GM19023 (cell line): Measurements from ENCODE around the gene CENPU.

Source experiments
- ATAC-seq: cut with Tn5 transposase; IDR thresholded peaks from one replicate; pipeline ENCODE4 v1.9.1; 2021; ENCODE audit warnings: mild to moderate bottlenecking, moderate library complexity; ENCODE audit not compliant: unreplicated experiment

Gene CENPU

DNA sequence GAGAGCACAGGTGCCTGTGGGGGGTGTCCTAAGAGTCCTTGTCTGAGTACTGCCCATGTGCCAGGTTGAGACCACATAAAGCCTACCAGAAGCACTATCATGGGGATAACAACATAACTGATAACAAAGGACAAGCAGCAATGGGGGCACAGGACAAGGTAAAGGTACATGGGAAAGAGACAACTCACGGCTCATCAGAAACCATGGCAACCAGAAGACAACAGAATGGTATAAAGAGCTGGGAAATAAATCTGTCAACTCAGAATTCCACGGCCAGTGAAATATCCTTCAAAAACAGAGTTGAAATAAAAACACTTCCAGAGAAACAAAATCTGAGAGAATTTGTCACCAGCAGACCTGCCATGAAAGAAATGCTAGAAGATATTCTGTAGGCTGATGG, 20.0 kb downstream of the CENPU start:
- ATAC-seq, result no peak

DNA sequence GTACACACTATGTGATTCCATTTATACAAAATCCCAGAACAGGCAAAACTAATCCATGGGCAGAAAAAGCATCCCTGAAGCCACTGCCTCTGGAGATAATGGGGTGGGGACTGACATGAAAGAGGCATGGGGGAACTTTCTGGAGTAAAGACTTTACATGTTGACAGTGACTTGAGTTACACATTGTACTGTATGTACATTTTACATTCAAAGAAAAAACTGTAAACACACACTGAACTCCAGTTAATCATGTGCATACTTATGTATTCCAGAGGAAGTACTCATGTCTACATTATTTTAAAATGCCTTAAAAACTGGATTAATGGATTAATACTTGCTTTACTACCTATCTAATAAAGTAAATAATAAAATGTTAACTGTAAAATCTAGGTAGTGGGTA, 21.6 kb downstream of the CENPU start:
- no peak for ATAC-seq

DNA sequence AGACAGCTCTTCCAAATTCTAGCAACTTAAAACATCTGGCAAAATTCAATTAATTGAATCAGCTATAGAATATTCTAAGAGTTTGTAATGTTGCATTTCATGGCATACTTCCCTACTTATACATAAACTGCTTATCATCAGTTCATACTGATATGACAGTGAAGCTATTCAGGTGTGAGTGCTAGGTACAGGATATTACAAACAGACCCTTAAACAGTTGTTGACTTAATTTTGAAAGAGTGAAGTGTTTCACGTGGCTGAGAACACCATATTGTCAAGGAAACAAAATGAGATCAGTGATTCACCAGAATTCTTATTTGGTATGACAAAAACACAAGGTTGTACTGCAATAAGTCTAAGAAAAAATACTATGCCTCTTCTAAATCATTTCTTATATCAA, 27.4 kb downstream of the CENPU start:
- no peak for ATAC-seq

DNA sequence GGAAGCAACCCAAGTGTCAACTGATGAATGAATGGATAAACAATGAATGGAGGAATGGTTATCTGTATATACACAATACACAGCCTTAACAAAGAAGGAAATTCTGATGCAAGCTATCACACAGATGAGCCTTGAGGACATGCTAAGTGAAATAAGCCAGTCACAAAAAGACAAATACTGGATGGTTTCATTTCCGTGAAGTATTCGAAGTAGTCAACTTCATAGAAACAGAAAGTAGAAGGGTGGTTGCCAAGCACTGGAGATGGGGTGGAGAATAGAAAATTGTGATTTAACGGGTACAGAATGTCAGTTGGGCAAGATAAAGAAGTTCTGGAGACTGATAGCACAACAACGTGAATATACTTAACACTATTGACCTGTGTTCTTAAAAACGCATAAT, 28.2 kb downstream of the CENPU start:
- ATAC-seq, result no peak

DNA sequence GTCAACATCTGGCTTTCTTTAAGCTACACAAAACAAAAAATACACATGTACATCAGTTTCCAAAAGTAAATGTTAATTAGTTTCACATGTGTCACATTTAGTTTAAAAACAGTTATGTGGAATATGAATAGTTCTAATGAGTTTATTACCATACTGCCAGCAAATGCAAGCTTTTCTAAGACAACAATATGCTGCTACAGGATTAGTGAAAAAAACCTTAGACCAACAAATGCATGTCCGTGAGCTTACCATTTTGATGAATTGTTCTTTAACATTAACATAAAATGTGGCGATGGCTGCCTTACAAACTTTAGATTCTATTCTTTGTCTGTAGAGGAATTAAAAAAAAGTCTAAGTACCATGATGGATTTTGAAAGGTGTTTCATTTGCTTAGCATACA, 31.8 kb downstream of the CENPU start:
- ATAC-seq, result no peak

DNA sequence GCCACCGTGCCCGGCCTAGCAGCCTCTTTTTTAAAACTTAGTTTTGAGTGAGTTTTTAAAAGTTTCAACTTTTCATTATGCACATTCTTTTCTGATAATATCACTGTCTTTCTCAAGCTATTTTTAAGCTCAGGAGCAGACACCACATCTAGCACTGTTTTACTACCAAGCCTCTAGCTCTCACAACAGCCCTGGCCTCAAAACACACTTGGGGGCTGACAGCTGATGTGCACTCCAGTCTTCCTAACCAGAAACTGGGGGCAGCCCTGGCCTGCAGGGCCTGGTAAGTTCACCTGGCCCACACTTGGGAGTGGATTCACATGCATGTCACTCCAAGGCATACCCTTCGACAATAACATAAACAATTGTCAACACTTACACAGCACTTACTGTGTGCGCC, 34.0 kb downstream of the CENPU start:
- no peak for ATAC-seq

DNA sequence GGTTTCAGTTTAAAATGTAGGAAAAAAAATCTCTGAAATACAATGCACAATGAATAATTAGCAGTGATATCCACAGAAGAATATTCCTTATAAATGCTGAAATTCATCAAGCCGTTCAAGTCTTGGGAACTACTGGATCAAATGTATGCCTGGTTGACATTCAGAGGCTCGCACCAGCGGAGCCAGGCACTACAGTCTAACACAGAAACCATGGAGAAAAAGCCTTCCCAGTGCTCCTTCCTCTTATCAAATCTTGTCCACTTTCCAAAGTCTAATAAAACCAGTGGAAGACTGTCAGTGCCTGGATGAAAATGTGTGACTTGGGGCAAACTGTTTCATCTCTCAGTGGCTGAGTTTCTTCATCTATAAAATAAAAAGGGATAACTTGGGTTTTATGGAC, 35.9 kb downstream of the CENPU start:
- no peak for ATAC-seq

DNA sequence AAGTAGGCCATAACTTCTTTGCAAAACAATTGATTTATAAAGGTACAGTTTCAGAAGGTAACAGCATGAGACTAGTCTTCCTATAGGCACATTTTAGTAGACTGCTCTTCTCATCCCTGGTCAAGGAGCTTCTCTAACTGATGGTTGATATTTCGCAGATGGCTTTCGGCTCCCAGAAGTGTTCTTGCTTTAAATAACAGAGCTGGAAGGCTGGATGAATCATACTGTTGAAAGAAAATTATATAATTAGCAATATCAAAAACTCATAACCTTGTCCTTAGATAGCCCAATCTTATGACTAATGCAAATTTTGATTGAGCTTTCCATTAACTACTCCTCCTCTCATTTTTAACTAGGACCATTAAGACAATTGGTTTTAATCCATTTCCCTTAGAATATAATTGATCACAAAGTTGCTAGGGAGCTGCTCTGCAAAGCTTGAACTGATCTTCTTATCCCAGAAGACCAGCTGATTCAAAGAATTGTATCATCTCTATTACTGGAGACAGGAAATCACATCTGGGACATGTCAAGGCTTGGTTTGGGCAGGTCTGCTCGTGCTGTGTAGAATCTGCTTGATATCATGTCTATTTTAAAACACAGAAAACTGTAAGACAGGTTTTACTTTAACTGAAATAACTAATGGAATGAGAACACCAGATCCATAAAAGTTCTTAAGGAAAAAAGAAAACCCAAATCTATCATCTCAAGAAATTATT, 38.6 kb downstream of the CENPU start:
- ATAC-seq, result no peak

DNA sequence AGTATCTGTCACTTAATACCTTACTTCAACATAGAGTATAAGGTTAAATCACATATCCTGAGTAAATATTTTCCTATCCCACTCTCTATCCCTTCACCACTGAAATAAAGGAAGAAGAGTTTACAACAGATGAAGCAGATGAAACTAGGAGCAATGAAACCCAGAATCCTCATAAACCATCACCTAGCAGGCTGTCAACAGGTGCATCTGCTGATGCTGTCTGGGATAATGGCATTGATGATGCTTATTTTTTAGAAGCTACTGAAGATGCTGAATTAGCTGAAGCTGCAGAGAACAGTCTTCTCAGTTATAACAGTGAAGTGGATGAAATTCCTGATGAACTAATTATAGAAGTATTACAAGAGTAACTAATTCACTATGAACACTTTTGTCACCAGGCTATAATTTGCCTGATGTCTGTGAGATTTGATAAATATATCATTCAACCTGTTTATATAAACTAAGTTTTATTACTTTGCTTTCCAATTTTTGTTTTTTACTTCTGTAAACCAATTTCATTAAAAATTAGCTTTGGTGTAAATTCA, 39.4 kb downstream of the CENPU start:
- no peak for ATAC-seq

DNA sequence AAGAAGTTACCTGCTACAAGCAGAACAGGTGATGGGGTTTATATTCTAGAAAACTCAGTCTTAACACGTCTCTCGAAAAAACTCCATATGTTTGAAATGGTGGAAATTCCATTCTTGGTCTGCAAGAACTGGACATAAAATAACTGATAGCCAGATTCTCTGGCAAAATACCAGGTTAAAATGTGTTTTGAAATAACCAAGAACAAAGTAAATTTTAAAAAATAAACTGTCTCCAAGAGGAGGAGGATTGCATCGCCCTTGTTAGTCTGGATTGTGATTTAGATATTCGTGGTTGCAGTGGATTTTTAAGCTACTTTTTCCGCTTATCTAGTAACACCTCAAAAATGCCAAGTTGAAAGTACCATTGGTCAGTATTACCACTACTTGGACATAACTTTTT, 40.8 kb downstream of the CENPU start:
- no peak for ATAC-seq

DNA sequence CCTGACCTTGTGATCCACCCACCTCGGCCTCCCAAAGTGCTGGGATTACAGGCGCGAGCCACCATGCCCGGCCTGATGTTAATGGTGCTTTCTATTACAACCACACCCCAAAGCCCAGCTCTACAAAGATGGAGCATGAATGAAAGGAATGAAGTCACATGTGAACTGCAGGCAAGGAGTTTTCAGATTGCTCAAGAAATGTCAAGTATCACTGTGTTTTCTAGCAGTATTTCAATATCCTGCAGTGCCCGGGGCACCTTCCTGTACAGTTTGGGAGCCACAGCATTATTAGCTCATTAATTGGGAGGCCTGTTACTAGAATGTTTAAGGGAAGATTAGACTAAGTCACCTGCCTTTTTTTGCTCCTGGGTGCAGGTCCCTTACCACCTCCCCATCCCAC, 44.2 kb downstream of the CENPU start:
- no peak for ATAC-seq

DNA sequence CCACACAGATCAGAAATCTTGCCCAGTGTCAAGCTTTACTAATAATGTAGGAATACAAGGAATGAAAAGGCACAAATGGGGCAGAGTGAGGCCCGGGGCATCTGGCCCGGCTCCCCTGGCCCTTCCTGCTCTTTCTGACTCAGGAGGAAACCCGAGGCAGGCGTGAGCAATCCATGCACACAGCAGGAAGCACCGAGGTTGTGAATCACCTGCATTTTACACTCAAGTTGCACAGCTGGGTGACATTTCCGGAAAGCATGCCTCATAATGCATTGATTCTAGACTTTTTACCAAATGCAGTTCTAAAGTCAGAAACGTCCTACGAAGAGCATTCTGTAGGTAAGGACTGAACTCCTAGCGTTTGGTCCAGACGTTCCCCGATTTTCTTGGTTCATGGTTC, 45.4 kb downstream of the CENPU start:
- no peak for ATAC-seq

DNA sequence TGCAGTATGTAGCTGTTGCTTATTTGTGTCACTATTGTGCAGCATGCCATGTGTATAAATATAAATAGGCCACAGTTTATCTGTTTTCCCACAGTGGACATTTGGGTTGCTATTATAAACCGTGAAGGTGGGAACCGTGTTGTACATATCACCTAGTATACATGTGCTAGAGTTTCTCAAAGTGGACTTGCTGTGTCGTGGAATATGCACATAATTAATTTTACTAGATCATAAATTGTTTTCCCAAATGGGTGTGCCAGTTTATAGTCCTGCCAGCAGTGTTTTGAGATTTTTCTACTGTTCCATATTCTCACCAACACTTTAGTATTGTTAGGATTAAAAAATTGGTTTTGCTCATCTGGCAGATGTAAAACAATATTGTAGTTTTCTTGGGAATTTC, 45.9 kb downstream of the CENPU start:
- ATAC-seq, result no peak

DNA sequence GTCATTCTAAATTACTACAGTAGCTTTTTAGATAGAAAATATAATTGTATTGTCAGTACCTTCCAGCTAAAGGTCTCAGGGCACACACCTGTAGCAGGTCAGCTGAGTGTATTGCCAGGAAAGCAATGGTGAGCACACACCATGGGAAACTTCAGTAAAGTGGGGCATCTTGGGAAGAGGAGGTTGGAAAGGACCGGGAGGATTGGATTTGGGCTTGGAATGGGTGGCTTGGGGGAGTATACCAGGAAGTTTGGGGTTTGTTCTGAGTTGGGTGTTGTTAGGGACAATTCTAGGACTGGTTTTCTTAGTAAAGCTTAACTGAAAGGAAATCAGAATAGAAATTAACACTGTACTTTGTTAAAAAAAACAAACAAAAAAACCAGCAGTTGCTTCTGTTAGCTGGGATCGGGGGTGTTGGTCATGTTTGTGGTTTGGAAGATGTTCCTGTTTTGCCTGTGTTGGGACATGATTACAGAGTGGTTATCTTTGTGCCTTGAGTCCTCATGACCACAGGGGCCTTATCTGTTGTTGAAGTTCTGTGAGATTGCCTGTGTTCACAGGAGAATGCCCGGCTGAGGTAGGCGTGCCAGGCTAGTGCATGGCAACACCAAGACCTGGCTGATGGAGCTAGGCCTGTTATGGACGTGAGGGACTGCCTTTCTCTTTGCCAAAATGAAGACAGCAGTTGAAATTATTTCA, 49.3 kb downstream of the CENPU start:
- no peak for ATAC-seq

DNA sequence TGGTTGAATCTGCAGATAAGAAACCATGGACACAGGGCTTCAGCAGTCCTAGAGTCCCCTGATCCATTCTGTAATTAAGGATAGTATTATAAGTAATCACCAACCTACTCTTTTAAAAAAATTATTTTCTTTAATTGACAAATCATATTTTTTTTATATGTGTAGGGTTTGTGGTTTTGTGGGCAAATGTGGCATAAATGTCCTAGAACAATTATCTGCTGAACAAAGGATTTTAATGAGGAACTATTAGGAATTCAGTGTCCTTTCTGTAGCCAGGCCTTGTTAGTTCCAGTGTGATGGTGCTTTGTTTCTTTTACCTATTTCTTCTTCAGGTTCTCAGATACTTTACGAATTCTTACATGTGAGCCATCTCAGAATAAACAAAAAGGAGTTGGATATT, 52.0 kb downstream of the CENPU start:
- ATAC-seq, result no peak

DNA sequence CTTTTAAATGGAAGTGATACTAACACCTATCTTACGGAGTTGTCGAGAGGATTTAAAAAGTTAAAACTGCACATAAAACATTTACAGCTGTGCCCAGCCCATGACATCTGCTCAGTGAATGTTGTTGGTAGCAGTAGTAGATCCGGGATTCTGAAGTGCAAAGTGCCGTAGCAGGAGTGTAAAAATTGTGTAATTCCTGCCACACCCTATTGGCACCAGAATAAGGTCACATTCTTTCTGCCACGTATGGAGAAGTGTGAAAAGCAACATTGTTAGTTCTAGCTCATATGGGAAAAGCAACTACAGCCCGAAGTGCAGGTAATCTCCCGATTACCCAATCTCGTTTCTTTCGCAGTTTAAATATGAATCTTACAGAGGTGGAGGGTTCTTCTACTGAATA, 53.2 kb downstream of the CENPU start:
- no peak for ATAC-seq

DNA sequence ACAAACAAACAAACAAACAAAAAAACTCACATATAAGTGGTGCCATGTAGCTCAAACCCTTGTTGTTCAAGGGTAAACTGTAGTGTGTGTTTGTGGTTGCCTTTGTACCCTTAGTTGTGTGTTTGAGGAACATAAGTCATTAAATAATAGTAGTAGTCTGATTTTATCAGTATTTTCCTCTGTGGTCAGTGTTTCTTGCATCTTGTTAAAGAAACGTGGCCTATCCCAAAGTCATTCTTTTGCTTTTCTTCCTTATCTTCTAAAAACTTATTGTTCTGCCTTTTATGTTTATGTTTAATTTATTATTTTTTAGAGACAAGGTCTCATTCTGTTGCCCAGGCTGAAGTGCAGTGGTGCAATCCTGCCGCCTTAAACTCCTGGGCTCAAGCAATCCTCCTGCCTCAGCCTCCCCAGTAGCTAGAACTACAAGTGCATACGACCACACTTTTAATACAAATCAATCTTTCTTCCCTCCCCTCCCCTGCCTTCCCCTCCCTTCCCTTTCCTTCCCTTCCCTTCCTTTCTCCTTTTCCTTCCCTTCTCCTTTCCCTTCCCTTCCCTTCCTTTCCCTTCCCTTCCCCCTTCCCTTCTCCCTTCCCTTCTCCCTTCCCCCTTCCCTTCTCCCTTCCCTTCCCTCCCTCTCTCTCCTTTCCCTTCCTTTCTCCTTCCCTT, 57.9 kb downstream of the CENPU start:
- ATAC-seq, result no peak

DNA sequence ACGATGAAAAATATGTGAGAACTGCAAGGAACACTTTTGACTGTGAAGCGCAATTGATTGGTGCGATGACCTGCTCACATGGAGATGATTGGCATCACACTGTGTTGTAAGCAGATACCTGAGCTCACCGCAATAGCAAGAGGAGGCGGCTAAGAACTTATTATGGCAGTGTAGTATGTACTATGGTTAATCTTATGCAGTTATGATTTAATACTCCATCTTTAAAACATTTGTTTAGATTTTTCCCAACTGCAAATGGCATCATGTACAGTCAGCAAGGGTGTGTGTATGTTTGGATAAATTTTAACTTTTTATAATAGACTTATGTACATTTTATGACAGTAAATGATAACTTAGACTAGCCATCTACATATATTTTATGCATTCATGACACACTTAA, 58.9 kb downstream of the CENPU start:
- ATAC-seq, result no peak

DNA sequence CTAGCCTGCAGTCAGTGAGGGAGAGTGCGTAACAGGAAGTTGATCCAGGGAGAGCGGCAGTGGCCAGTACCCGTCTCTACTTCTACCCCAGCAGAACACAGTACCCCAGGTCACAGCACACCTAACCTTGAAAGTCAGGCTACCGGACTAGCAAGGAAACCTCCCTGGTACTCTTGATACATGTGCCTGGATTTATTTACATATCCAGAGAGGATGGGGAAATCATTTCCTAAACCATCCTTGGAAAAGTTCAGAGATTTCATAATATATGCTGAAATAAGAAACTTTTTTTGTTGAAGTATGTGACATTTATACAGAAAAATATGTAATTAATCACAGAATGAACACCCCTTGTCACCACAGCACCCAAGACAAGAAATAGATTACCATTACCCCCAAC, 59.9 kb downstream of the CENPU start:
- no peak for ATAC-seq

DNA sequence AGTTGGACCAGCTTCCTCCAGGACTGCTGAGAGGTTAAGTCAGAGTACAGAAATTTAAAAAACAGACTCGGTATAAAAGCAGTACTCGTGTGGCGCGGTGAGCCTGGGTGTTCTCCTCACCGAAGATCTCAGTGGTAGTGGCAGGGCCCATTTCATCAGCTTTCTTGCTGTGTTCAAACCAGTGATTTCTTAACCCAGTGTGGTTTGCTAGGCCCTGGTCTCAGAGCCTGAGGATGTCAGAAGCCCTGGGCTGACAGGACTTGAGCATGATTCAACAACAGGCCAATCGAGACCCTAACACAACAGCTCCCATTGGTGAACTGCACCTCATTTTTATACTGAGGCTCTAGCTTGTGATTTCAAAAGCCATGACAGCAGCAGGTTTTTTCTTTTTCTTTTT, 61.2 kb downstream of the CENPU start:
- no peak for ATAC-seq

DNA sequence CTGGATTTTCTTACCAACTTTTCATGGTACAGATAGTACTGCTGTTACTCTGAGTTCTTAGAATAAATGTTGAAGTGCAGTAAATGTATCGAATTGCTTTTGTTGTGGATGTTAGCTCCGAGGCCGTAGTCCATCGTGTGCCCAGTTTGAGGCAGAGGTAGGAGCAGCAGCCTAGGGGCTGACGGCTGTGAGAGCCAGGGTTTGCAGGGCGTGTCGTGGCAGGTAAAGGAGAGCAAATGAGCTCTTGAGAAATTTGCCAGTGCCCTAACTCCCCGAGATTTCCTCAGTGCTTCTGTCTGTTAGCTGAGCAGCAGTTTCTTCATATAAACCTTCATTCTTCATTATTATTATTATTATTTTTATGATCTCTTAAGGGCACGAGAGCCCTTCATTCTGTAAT, 62.8 kb downstream of the CENPU start:
- ATAC-seq, result no peak

DNA sequence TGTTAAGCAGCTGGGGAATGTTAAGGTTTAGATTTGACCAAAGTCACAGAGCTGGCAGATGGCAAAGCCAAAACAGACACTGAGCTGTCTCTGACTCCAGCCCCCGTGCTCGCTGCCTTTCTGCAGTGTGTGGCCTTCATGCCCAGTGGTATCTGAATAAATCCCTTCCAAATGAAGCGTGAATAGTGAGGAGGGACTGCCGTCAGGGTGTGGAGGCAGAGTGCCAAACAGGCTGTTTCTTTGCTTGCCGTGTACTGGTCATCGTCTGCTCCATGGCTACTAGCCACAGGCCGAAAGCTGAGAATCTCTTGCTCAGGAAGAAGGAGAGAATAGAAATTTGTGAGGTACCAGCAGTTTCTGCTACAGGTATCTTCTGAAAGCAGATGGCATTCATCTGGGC, 64.6 kb downstream of the CENPU start:
- no peak for ATAC-seq
